ENCODE results near the gene LCP2. TPM values are rescaled to one million over a fixed set of nuclear protein-coding genes. Genes with fewer than 3 reads are reported as not detected.
A peak's percentile ranks its signal among the peaks of the same experiment; 100 is the strongest.

The LCP2 gene
- total and polyA plus RNA-seq, 2 experiments from 2014 or later, result 0.80 TPM; not detected in 1

DNA sequence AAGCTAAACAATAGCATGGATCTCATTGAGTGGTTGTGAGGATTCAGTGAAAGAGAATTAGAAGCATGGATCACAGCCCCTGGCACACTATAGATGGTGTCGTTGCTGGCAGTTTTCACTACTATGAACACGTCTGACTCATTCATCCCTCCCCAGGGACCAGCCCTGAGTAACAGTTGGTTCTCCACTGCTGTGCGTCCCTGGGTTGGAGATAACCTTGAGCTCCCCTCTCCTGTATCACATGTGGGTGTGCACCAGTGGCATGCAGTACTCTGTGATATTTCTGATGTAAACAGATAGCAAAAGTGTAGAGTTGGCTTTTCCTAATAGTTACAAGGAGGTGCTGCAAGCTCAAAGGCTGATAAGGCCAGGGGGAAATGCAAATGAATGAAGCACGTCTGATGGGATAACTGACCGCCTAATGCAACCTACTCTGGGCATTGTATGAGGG lies 8.8 kb upstream of the LCP2 start:
- 50% methylated on average over 5 of the region's 5 CpGs for WGBS (ENCODE audit: low lambda C conversion rate, missing lambda C conversion rate)
- peak overlapping the region; percentile 84 for H3K27ac ChIP-seq
- no peaks in the 10 kb centered on the region for H3K79me2 ChIP-seq
- H3K27me3 ChIP-seq, result no peaks in the 10 kb centered on the region
- no peaks in the 10 kb centered on the region for H3K4me1 ChIP-seq (ENCODE audit: insufficient read depth)
- no peaks in the 10 kb centered on the region for H4K20me1 ChIP-seq (ENCODE audit: insufficient read depth, poor library complexity, severe bottlenecking)
- no peaks in the 10 kb centered on the region for H3K9me3 ChIP-seq (ENCODE audit: low read depth)
- TF ChIP-seq, protein P1, sequence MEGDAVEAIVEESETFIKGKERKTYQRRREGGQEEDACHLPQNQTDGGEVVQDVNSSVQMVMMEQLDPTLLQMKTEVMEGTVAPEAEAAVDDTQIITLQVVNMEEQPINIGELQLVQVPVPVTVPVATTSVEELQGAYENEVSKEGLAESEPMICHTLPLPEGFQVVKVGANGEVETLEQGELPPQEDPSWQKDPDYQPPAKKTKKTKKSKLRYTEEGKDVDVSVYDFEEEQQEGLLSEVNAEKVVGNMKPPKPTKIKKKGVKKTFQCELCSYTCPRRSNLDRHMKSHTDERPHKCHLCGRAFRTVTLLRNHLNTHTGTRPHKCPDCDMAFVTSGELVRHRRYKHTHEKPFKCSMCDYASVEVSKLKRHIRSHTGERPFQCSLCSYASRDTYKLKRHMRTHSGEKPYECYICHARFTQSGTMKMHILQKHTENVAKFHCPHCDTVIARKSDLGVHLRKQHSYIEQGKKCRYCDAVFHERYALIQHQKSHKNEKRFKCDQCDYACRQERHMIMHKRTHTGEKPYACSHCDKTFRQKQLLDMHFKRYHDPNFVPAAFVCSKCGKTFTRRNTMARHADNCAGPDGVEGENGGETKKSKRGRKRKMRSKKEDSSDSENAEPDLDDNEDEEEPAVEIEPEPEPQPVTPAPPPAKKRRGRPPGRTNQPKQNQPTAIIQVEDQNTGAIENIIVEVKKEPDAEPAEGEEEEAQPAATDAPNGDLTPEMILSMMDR (IDR thresholded peaks at IDR 0.05; ENCODE audit: poor library complexity), result no peak
- no peak for TF ChIP-seq EZH2 (IDR thresholded peaks at IDR 0.05; ENCODE audit: borderline replicate concordance)
- TF ChIP-seq EZH2phosphoT487 (IDR thresholded peaks at IDR 0.05; ENCODE audit: low read depth, severe bottlenecking, unreplicated experiment), result no peak
- H3K36me3 ChIP-seq (replicated peaks; ENCODE audit: insufficient read depth, low read depth), result no peaks in the 10 kb centered on the region
- H3K4me2 ChIP-seq, result no peak overlapping the region
- no peak overlapping the region for H2AFZ ChIP-seq
- peak; percentile 75 for DNase-seq (ENCODE audit: low spot score)
- no peaks in the 10 kb centered on the region for H3K9me2 ChIP-seq (replicated peaks; ENCODE audit: insufficient read depth)
- H3K4me3 ChIP-seq, result no peak overlapping the region

DNA sequence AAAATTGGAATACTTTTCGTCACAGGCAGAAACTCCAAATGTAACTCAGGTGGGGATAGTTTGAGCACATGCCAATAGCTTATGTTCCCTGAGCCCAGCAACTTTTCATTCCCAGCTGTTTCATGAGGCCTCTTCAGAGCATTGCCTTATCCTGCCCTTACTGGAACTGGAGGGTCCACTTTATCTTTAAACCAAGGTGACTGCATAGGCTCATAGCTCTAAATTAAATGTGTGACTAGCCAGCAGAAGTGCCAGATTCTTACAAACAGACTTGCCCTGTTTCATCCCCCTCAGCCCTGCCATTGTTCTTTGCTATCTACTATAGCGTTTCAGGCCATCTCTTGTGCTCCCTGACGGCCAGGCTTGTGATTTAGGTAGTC lies 8.1 kb upstream of the LCP2 start:
- Histone ChIP-seq H3K4me2 (no peak overlapping the region), H3K4me3 (no peak overlapping the region), H4K20me1 (ENCODE audit: insufficient read depth, poor library complexity, severe bottlenecking) (no peaks in the 10 kb centered on the region), H3K4me1 (ENCODE audit: insufficient read depth) (no peaks in the 10 kb centered on the region), H3K9me3 (ENCODE audit: low read depth) (no peaks in the 10 kb centered on the region), H3K9me2 (replicated peaks; ENCODE audit: insufficient read depth) (no peaks in the 10 kb centered on the region), H3K36me3 (replicated peaks; ENCODE audit: insufficient read depth, low read depth) (no peaks in the 10 kb centered on the region), H3K27ac (peak overlapping the region; percentile 79), H3K27me3 (no peaks in the 10 kb centered on the region), H3K79me2 (no peaks in the 10 kb centered on the region), H2AFZ (no peak overlapping the region)
- 74% methylated on average over 3 of the region's 3 CpGs for WGBS (ENCODE audit: low lambda C conversion rate, missing lambda C conversion rate)
- TF ChIP-seq EZH2 (IDR thresholded peaks at IDR 0.05; ENCODE audit: borderline replicate concordance) (no peak), EZH2phosphoT487 (IDR thresholded peaks at IDR 0.05; ENCODE audit: low read depth, severe bottlenecking, unreplicated experiment) (no peak)
- TF ChIP-seq, protein P1 (IDR thresholded peaks at IDR 0.05; ENCODE audit: poor library complexity), result no peak
- DNase-seq (ENCODE audit: low spot score), result no peak

DNA sequence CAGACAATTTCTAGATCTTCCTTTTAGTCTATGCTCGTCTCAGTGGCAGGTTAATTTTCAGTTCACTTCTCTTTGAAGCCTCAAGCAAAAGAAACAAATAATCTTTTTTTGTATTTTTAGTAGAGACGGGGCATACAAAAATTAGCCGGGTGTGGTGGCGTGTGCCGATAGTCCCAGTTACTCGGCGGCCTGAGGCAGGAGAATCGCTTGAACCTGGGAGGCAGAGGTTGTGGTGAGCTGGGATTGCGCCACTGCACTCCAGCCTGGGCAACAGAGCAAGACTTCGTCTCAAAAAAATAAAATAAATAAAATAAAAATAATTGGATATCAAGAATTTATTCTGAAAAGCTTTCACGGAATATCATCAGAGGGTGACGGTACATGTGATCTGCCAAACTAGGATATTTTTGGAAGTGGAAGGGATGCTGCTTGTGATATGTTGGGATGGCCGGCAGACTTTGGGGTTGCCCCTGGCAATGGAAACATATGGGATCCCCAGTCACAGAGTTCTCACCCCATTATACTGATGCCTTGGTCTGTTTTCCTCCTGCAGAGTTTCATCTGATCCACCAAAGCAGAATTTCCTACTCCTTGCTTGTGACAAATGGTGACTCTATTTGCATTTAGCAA lies 7.6 kb upstream of the LCP2 start:
- Histone ChIP-seq H3K27me3 (no peaks in the 10 kb centered on the region), H3K4me2 (no peak overlapping the region), H3K9me3 (ENCODE audit: low read depth) (no peaks in the 10 kb centered on the region), H3K9me2 (replicated peaks; ENCODE audit: insufficient read depth) (no peaks in the 10 kb centered on the region), H4K20me1 (ENCODE audit: insufficient read depth, poor library complexity, severe bottlenecking) (no peaks in the 10 kb centered on the region), H3K27ac (no peak overlapping the region), H3K36me3 (replicated peaks; ENCODE audit: insufficient read depth, low read depth) (no peaks in the 10 kb centered on the region), H3K4me1 (ENCODE audit: insufficient read depth) (no peaks in the 10 kb centered on the region), H3K79me2 (no peaks in the 10 kb centered on the region), H2AFZ (no peak overlapping the region), H3K4me3 (no peak overlapping the region)
- DNase-seq (ENCODE audit: low spot score), result no peak
- TF ChIP-seq, protein P1 (IDR thresholded peaks at IDR 0.05; ENCODE audit: poor library complexity), result no peak
- TF ChIP-seq EZH2 (IDR thresholded peaks at IDR 0.05; ENCODE audit: borderline replicate concordance) (no peak), EZH2phosphoT487 (IDR thresholded peaks at IDR 0.05; ENCODE audit: low read depth, severe bottlenecking, unreplicated experiment) (no peak)
- 98% methylated on average over 13 of the region's 13 CpGs for WGBS (ENCODE audit: low lambda C conversion rate, missing lambda C conversion rate)

All from hepatocyte (in vitro differentiated cells).